ENCODE measurements around the gene SSNA1. TPM values are rescaled to one million over a fixed set of nuclear protein-coding genes. Genes with fewer than 3 reads are reported as not detected.

SSNA1 gene
- total RNA-seq, 2 donors from 2014 or later: 40.4 to 44.6 TPM

DNA sequence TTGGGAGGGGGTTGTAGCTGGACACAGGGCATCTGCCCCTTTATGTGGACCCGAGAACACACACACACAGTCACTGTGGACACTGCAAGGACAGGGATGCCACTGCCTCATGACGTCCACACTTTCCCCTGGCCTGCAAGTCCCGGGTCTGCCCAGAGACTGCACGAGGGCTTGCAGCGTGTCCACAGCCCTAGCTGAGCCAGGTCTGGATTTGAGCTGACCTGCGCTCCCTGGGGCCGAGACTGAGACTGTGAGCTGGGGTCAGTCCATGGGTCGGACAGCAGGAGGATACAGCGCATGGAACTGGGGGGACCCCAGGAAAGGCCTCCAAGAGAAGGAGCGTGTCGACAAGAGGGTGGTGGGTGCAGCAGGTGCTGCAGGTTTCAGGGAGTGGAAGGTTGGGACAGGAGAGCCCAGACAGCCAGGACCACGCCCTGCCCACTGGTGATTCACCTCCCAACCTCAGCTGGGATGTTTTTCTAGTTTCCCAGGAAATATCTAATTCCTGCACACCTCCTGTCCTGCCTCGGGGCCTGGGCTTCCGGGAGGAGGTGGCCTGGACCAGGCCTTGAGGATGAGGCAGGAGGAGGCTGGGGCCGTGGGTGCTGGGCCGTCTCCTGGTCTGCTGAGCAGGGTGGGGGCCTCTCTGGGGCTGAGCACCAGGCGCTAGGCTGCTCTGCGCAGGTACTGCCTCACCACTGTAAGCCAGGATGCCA lies 38.0 kb downstream of the SSNA1 start:
- no peak for DNase-seq (ENCODE audit: low spot score)
- intact Hi-C loops (cut with DNase I): loop anchor here in 1 of 2 donors (5.0 kb wide), 1 partner anchor 109 kb away; no protein-coding TSS in a partner anchor

- peak; percentile 92 for DNase-seq (ENCODE audit: low spot score)
- intact Hi-C loops (cut with DNase I): loop anchor here in 1 of 2 donors (5.0 kb wide), 1 partner anchor 110 kb away; no protein-coding TSS in a partner anchor
Observed at GRCh38 chr9:137227054-137227852, 38.8 kb downstream of the SSNA1 start, which contains the start of gene RNF224. RNF224 (plus strand) TSS chr9:137227502; CDS start chr9:137228336, 834 bp downstream.

GRCh38 chr9:137227853-137228505 lies 39.5 kb downstream of the SSNA1 start:
- DNase-seq (ENCODE audit: low spot score): no peak
- intact Hi-C loops (cut with DNase I): loop anchor here in 1 of 2 donors (5.0 kb wide), 1 partner anchor 111 kb away; no protein-coding TSS in a partner anchor

- intact Hi-C loops (cut with DNase I): loop anchor here in 1 of 2 donors (5.0 kb wide), 1 partner anchor 111 kb away; no protein-coding TSS in a partner anchor
Observed at GRCh38 chr9:137228506-137228967, 40.1 kb downstream of the SSNA1 start.

GRCh38 chr9:137228968-137229896 lies 40.8 kb downstream of the SSNA1 start:
- no peak for DNase-seq (ENCODE audit: low spot score)
- intact Hi-C loops (cut with DNase I): loop anchor here in 1 of 2 donors (1.0 to 5.0 kb wide), 2 partner anchors 28 to 112 kb away; no protein-coding TSS in a partner anchor

More at GRCh38 chr9:137228506-137228967, 40.1 kb downstream of the SSNA1 start:
- DNase-seq (ENCODE audit: low spot score): no peak

DNA sequence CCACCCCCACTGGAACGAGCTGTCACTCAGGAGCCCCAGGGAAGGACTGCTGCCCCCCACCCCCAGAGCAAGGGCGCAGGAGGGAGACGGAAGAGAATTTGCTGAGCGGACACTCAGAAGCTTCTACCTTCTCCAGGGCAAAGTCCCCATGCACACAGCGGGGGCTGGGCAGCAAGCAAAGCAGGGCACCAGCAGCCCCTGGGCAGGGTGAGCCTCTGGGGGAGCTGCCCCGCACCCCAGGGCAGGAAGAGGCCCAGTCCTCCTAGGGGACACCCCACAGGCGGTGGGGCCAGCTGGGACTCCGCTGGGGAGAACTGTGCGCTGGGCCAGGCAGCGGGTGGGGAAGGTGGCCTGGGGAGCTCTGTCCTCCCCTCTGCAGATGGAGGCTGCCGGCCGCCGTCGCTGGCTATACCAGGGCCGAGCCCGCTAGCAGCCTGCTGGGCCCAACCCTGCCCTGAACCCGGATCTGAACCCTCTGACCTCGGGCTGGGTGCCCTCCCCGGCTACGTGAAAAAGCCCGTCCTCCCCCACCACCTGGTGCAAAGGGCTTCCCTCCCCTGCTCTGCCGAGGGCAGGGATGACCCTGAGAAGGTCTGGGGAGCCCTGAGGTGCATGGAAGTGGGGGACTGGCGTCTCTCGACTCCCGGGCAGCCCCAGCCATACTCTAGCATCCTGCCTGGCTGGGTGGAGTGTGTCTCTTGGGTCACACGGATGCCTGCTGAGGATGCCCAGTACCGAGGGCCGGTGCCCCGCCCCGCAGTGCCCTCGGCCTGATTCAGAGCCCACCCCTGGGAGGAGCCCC lies 41.6 kb downstream of the SSNA1 start:
- intact Hi-C loops (cut with DNase I): loop anchor here in 1 of 2 donors (1.0 to 5.0 kb wide), 2 partner anchors 27 to 113 kb away; no protein-coding TSS in a partner anchor
- DNase-seq (ENCODE audit: low spot score): no peak

- DNase-seq (ENCODE audit: low spot score): no peak
- intact Hi-C loops (cut with DNase I): no loop called here
Observed at GRCh38 chr9:137230705-137231371, 42.4 kb downstream of the SSNA1 start, which contains the start of gene SLC34A3. SLC34A3 (plus strand) TSS chr9:137230901; CDS start chr9:137231703, 802 bp downstream.

- DNase-seq (ENCODE audit: low spot score): no peak
- intact Hi-C loops (cut with DNase I): no loop called here
Observed at GRCh38 chr9:137231372-137232039, 43.0 kb downstream of the SSNA1 start.

GRCh38 chr9:137232101-137232500 lies 43.6 kb downstream of the SSNA1 start:
- no peak for DNase-seq (ENCODE audit: low spot score)
- intact Hi-C loops (cut with DNase I): no loop called here

GRCh38 chr9:137232510-137232909 lies 44.0 kb downstream of the SSNA1 start:
- DNase-seq (ENCODE audit: low spot score): no peak
- intact Hi-C loops (cut with DNase I): no loop called here

GRCh38 chr9:137233143-137233980 lies 44.9 kb downstream of the SSNA1 start:
- intact Hi-C loops (cut with DNase I): no loop called here
- DNase-seq (ENCODE audit: low spot score): no peak

DNA sequence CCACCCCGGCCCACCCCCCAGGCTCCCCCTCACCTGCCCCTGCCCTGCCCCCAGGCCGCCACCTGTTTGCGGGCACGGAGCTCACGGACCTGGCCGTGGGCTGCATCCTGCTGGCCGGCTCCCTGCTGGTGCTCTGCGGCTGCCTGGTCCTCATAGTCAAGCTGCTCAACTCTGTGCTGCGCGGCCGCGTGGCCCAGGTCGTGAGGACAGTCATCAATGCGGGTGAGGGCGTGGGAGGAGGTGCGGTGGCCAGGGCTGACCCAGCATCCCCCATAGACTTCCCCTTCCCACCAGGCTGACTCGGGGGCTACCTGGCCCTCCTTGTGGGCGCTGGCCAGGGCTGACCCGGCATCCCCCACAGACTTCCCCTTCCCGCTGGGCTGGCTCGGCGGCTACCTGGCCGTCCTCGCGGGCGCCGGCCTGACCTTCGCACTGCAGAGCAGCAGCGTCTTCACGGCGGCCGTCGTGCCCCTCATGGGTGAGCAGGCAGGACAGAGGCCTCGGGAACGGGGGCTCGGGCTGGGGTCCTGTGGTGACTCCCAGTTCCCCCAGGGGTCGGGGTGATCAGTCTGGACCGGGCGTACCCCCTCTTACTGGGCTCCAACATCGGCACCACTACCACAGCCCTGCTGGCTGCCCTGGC lies 45.7 kb downstream of the SSNA1 start:
- DNase-seq (ENCODE audit: low spot score): no peak
- intact Hi-C loops (cut with DNase I): no loop called here

GRCh38 chr9:137234758-137235423 lies 46.4 kb downstream of the SSNA1 start:
- intact Hi-C loops (cut with DNase I): no loop called here
- DNase-seq (ENCODE audit: low spot score): no peak

DNA sequence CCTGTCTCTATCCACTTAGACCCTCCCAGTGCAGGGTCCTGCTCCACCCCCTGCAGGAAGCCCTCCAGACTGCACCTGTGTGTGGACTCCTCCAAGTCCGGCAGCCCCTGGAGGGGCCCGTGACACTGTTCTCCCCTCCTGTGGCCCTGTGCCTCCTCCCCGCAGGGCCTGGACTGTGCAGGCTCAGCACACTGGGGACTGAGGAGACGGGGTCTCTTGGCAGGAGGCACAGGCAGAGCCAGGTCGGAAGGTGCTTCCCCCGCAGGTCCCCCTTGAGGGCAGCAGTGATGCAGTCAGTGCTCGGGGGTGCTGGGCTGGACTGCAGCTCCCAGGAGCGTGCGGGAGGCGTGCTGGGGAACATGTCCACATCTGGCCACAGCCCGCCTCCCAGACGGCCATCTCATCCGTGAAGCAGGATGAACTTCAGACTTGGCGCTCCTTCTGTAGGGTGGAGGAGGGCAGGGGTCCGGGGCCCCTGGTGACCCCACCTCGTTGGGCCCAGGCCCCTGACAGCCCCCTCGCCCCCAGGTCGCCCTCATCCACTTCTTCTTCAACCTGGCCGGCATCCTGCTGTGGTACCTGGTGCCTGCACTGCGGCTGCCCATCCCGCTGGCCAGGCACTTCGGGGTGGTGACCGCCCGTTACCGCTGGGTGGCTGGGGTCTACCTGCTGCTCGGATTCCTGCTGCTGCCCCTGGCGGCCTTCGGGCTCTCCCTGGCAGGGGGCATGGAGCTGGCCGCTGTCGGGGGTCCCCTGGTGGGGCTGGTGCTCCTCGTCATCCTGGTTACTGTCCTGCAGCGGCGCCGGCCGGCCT lies 47.2 kb downstream of the SSNA1 start:
- intact Hi-C loops (cut with DNase I): no loop called here
- DNase-seq (ENCODE audit: low spot score): no peak
